ENCODE data around the gene TMEM108.

The TMEM108 gene

GRCh38 chr3:133419151-133419909, 381.1 kb downstream of the TMEM108 start:
- DNase-seq (ENCODE audit: low spot score) = no peak

GRCh38 chr3:133424937-133425869, 387.0 kb downstream of the TMEM108 start:
- no peak for DNase-seq (ENCODE audit: low spot score)

GRCh38 chr3:133425898-133426297, 387.7 kb downstream of the TMEM108 start:
- DNase-seq (ENCODE audit: low spot score) = no peak

- no peak for DNase-seq (ENCODE audit: low spot score)
Measured at GRCh38 chr3:133426721-133427120, 388.5 kb downstream of the TMEM108 start.

- DNase-seq (ENCODE audit: low spot score) = no peak
Measured at GRCh38 chr3:133428552-133428951, 390.4 kb downstream of the TMEM108 start.

GRCh38 chr3:133429063-133429462, 390.9 kb downstream of the TMEM108 start:
- no peak for DNase-seq (ENCODE audit: low spot score)

- no peak for DNase-seq (ENCODE audit: low spot score)
Measured at GRCh38 chr3:133439563-133439962, 401.4 kb downstream of the TMEM108 start.

GRCh38 chr3:133440652-133441051, 402.5 kb downstream of the TMEM108 start:
- no peak for DNase-seq (ENCODE audit: low spot score)

GRCh38 chr3:133441867-133442270, 403.7 kb downstream of the TMEM108 start:
- DNase-seq (ENCODE audit: low spot score) = no peak

- no peak for DNase-seq (ENCODE audit: low spot score)
Measured at GRCh38 chr3:133442518-133442917, 404.3 kb downstream of the TMEM108 start.

- no peak for DNase-seq (ENCODE audit: low spot score)
Measured at GRCh38 chr3:133443649-133444422, 405.6 kb downstream of the TMEM108 start.

- no peak for DNase-seq (ENCODE audit: low spot score)
Measured at GRCh38 chr3:133444423-133444774, 406.2 kb downstream of the TMEM108 start.

- DNase-seq (ENCODE audit: low spot score) = no peak
Measured at GRCh38 chr3:133445108-133445507, 406.9 kb downstream of the TMEM108 start.

Data from left forelimb (tissue), 1 donor.